KBM-7 (cell line): ENCODE results near the gene CYP4V2.

Experiments used
- DNase-seq: peaks from one replicate; pipeline ENCODE4 v3.0.0-alpha.2; 2015
- in situ Hi-C: fragments of 300-500 bp; cut with MboI; formaldehyde crosslinking; loops from 2 replicates; pipeline ENCODE4 v1.14.3; 2020; ENCODE audit warnings: low sequenced_read_pairs, low pct_unique_long_range_greater_than_20kb, mixed read lengths

Gene CYP4V2

DNA sequence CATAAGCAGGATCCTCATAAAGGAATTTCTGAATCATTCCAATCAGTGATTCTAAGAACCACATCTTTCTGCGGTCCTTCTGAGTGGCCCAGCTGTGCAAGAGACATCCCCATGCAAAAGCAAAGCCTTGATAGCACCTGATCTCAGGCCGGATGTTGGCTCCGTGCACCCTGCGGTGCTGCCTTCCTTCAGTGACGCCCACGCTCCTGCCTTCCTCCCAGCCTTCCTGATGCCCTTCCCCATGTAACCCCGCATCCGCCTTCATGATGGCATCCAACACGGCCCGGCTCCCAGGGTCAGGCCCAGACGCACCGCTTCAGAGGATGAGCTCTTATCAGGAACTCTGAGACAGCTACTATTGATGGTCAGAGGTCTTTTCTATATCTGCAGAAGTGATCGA, 20.4 kb upstream of the CYP4V2 start:
- in situ Hi-C loops: no loop called here
- DNase-seq: no peak

DNA sequence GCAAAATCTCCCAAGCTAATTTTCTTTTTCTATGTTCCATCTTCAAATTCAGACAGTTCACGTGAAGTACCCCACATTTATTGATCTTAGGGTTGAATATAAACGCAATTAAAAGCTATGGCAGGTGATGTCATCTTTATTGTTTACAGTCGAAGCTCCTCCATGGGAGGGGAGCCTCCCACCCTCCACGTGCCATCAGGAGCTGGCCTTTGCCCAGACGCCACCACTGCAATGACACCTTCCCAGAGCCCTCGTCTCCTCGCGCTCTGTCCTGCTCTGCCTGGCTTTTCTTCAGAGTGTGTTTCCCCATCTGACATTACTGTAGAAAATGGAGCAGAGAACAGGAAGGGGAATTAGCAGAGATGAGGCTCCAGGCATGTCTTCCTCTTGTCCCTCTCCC, 18.8 kb upstream of the CYP4V2 start:
- in situ Hi-C loops: no loop called here
- no peak for DNase-seq

DNA sequence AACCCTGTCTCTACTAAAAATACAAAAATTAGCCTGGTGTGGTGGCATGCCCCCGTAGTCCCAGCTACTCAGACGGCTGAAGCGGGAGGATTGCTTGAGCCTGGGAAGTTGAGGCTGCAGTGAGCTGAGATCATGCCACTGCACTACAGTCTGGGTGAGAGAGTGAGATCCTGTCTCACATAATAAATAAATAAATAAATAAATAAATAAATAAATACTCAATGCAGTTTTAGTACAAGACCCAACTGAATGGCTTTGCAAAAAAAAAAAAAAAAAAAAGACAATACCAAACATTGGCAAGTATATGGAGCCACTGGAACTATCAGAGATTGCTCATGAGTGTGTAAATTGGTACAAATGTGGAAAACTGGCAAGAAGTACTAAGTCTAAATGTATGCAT, 3.3 kb upstream of the CYP4V2 start:
- in situ Hi-C loops: no loop called here
- DNase-seq: no peak

DNA sequence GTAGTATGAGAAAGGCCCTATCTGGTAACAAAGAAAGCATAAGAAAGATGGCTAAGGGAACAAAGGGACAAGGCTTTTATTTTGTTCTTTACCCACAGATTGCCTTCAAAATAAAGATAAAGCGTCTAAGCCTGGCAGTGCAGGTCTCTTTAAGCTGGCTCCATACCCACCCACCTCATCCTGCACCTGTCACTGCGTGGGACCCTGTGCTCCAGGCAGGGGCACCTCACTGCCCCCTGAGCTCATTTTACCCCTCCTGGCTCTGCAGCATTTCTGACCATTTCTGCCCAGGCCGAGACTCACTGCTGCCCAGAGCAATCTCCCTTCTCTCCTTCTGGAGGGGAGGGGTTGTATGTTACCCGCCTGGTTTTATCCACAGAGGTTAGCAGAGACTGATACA, 1.7 kb upstream of the CYP4V2 start:
- in situ Hi-C loops: no loop called here
- DNase-seq: no peak

DNA sequence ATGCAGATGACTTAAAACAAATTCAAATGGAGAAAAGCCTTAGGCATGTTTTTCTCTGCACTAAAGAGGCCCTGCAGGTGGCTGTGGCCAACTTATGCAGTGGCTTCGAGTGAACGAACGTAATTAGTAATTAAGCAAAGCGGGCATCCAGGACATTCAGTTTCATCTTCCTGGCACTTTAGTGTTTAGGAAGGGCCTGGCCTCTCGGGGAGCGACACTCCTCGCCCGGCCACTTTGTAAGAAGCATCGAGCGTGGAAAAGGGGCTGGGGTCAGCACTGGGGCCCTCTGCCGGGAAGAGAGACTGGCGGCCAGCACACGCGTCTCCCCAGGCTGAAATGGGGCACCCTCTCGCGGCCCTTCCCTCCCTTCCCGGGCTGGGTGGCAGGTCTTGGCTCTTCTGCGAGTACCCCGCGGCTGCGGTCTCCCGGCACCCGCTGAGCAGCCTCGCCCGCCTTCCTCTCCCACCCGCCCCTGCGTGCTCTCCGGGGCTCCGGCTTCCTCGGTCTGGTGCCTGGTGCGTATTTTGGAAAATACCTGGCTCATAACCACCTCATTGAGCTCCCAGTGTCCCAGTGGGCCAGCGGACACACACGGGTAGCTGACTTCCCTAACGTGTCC, 677 bp upstream of the CYP4V2 start:
- in situ Hi-C loops: no loop called here
- DNase-seq: no peak

DNA sequence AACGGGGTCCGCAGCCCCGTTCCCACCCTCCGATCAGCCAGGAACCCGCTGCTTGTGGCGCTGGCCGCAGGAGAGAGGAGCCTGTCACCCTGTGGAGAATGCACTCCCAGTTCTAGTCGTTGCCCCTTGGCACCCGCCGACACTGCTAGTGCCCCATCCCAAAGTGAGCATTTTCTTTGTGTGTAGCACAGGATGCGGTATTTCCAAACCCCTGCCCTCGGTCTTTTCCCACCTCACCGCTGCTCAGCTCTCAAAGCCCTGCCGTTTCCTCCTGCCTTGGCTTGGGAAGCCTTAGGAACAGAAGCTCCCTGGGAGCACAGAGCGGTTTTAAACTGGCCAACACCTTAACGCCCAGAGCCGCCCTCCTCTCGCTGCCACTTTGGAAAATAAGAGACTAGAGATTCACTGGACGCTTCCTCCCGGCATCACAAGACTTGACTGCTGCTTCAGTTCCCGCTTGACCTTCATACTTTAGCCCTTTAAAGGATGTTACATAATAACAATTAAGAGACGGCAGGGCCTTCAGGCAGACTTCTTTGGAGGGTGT, 772 bp downstream of the CYP4V2 start:
- in situ Hi-C loops: no loop called here
- DNase-seq: peak; percentile 60

DNA sequence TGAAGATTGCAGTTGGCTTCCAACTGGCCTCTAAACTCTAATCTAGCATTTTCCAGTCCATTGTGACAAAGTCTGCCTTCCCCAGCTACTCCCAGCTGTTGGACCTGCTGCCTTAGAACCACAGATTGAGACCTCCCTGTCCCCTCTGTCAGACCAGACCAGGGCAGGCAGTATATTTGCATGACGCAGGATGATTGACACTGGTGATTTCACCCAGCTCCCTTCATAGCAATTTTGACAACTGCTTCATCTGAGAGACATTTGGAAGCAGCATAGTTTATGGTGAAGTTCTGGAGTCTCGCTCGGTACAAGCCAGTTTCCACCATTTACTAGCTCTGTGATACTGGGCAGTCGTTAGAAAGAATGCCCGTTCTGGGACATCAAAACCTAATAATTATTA, 2.5 kb downstream of the CYP4V2 start:
- no peak for DNase-seq
- in situ Hi-C loops: no loop called here

DNA sequence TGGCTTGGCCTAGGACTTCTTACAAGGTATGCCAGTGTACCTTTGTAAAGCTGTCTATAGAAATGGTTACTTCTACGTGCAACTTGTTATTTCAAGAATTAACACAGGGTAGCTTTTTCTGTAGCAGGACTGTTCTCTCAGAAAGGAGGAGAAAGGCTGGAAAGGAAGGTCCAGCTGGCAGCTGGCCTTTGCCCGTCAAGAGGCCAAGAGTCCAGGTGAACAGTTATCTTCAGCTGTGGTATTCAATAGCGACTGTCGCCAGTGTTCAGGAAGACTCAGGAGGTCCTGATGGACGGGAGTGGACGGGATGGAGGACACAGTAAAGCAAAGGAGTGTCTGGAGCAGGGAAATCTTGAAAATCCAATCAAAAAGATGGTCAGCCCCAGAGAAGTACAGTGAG, 4.7 kb downstream of the CYP4V2 start:
- in situ Hi-C loops: no loop called here
- no peak for DNase-seq

DNA sequence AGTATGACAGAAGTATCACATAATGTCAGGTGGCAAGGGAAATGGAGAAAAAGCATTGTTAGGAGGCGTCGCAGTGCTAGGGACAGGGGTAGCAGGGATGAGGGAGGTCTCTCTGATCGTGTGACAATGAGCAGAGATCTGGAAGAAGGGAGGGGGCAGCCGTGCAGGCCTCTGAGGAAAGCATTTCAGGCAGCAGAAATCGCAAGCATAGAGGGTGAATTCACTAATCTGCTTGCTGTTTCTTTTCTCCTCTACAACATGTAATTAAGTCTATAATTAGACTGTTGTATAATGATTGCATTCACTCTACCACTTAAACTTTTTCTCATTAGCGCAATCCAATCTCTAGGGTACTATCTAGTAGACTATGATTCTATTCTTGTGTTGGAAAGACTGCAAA, 9.1 kb downstream of the CYP4V2 start:
- no peak for DNase-seq
- in situ Hi-C loops: no loop called here

DNA sequence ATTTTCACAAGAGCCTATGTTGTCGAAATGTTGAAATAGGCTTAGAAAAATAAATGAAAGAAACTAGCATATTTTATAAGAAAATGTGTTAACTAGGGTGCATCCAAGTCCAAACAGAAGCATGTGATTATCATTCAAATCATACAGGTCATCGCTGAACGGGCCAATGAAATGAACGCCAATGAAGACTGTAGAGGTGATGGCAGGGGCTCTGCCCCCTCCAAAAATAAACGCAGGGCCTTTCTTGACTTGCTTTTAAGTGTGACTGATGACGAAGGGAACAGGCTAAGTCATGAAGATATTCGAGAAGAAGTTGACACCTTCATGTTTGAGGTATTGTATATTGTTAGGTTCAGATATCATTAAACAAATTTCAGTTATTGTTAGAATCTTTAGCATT, 9.6 kb downstream of the CYP4V2 start:
- in situ Hi-C loops: no loop called here
- no peak for DNase-seq

DNA sequence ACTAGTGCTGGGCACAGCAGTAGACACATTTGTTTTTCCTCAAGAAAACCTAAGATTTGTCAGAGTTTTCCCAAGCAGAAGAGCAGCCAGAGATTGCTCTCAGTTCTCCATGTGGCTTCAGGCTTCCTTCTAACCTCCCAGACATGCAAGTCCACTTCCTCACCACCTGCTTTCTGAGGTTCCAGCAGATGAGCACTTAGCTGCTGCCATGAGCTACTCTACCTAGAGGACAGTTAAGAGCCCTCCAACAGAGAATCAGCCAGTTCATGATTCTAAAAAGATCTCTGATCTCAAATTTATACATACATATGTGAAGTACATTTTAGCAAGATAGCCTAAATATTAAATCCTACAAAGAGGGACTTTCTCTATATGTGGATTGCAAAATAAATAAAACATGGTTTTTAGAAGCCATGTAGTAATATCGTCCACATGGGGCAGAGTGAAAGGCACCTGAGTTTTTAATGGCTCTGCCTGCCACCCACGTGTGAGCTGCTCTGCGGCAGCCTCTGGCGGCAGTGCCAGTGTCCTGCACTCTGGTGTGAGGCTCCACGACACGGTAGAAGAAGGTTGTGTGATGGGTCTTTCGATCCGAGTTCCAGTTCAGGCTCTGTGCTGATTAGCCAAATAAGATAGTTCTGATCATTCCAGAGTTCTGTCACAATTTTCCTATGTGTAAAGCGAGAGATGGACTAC, 10.3 kb downstream of the CYP4V2 start:
- DNase-seq: no peak
- in situ Hi-C loops: no loop called here

DNA sequence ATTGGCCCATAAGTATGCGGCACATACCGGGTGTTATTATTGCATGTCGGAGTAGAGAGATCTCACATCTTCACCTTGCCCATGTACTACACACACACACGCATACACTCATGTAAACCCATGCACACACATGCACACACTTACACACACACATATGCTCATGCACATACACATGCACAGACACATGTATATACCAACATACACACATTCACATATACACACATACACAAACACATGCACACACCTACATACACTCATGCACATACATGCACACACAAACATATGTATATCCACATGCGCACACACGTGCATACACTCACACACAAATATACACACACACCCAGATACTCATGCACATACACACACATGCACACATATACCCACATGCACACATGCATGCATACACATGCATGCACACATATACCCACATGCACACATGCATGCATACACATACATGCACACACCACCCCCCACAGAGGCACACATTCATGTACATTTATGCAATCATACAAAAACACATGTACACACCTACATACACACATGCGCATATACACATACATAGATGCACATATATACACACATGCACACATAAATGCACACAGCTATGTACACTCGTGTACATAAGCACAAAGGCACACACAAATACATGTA, 11.2 kb downstream of the CYP4V2 start:
- in situ Hi-C loops: no loop called here
- DNase-seq: no peak

DNA sequence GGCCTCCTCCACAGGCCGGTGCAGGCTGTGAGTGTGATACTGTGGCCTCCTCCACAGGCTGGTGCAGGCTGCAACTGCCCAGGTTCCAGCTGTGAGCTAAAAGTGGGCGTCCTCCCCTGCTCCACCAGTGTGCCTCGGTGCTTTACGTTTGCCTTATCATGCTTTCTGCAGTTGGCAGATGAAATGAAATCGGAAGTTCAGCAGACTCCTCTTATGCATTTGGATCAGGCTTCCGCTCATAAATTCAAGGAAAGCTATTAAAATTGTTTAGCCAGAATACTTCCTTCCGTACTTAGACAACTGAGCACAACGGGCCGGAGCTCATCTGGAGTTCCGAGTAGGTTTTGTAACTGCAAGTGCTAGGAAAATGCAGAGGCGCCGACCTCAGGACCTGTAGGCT, 12.0 kb downstream of the CYP4V2 start:
- no peak for DNase-seq
- in situ Hi-C loops: no loop called here

DNA sequence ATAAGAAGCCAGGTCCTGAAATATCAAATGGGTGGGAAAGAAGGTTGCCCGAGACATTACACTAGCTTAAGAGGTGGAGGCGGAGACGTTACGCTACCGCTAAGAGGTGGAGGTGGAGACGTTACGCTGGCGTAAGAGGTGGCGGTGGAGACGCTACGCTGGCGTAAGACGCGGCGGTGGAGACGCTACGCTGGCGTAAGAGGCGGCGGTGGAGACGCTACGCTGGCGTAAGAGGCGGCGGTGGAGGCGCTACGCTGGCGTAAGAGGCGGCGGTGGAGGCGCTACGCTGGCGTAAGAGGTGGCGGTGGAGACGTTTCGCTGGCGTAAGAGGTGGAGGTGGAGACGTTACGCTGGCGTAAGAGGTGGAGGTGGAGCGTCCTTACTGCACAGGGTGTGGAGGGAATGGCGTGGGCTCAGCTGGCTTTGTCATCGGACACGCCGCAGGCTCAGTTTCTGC, 12.8 kb downstream of the CYP4V2 start:
- no peak for DNase-seq
- in situ Hi-C loops: no loop called here

DNA sequence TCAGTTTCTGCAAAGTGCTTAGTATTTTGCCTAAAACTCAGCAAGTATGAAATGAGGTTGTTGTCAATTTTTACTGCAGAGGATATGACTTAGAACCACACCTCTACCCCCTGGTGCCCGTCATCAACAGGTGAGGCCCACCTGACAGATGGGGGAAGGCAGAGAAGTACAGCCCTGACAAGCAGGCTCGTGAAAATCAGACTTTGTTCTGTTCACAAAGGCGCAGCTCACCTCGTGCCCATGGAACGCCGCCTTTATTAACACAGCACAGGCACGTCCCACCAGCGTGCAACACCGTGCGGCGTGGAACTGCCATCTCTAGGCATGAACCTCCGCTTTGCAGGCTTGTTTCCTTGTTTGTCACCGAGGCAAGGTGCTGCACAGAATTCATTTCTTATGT, 13.3 kb downstream of the CYP4V2 start:
- in situ Hi-C loops: no loop called here
- DNase-seq: no peak

DNA sequence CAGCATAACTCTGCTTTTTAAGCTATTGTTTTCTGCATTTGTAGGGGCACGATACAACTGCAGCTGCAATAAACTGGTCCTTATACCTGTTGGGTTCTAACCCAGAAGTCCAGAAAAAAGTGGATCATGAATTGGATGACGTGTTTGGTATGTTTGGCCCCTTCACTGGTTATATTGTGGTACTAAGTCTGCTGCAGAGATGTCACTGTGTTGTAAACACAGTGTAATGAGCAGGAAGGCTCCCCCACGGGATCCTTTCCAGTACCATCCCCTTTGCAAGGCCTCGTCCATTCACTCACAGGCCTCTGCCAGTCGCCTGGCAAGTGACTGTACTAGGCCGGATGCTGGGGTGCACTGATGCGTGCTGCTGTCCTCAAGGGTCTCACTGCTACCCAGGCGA, 13.8 kb downstream of the CYP4V2 start:
- in situ Hi-C loops: no loop called here
- DNase-seq: no peak

DNA sequence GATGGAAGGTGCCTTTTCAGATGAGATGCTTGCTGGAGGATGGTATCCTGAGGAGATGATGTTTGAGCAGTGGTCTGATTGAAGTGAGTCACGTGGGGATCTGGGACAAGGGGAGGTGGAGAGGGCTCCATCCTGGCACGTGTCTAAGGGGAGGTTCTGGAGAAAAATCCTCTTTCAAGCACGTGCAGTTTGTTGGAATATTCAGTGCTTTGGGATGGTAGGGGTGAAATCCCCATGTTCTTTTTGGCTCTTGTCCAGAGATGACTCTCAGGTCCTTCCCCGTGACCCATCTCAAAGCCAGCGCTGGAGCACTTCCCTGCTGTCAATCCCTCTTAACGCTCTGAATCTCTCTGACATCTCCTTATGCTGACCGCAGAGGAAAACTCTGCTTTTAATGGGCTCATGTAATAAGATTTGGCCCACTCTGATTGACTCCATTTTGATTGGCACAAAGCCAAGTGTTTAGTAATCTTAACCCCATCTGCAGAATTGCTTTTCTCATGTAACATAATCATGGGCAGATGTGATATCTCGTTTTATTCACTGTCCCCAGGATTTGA, 25.2 kb downstream of the CYP4V2 start:
- in situ Hi-C loops: no loop called here
- DNase-seq: no peak

DNA sequence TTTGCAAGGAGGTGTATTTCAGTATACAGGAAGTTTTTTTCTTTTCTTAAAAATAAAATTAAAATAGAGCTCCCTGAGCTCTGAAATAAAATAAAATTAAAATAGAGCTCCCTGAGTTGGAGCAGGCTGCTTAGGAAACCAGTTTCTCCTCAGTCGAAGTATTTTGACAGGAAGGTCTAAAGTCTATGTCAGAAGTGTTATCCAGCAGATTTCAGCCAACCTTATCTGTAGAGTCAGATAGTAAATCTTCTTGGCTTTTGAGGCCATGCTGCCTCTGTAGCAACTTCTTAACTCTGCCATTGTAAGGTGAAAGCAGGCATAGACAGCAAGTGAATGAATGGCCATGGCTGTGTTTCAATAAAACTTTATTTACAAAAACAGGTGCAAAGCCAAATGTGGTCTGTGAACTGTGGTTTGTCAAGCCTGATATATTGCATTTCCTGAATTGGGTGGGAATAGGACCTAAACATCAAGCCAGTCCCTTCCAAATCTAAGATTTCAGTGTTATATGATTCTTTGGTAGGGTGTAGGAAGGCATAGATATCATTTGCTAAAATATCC, 26.4 kb downstream of the CYP4V2 start:
- in situ Hi-C loops: no loop called here
- DNase-seq: no peak

DNA sequence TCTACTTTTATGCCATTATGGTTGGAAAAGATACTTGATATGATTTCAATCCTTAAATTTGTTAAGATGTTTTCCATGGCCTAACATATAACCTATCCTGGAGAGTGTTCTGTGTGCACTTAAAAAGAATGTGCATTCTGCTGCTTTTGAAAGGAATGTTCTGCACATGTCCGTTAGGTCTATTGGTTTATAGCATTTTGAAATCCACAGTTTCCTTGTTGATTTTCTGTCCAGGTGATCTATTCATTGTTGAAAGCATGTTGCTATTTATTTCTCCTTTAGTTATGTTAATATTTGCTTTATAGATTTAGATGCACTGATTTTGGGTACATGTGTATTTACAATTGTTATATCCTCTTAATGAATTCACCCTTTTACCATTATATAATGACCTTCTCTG, 30.3 kb downstream of the CYP4V2 start:
- DNase-seq: no peak
- in situ Hi-C loops: no loop called here

DNA sequence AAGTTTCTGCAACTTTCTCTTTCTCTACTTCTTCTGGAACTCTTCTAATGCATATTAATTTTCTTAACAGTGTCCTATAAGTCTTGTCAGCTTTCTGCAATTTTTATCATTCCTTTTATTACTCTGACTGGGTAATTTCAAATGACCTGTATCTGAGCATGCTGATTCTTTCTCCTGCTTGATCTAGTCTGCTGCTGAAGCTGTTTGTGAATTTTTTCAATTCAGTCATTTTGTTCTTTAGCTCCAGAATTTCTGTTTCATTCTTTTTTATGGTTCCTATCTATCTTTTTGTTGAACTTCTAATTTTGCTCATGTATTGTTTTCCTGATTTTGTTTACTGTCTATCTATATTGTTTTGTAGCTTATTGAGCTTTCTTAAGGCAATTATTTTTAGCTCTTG, 34.5 kb downstream of the CYP4V2 start:
- in situ Hi-C loops: no loop called here
- no peak for DNase-seq
